ENCODE results near the gene ZNF19.

GRCh38 chr16:71431991-71432390 is 57.1 kb downstream of the ZNF19 start:
- TF ChIP-seq, protein P1, sequence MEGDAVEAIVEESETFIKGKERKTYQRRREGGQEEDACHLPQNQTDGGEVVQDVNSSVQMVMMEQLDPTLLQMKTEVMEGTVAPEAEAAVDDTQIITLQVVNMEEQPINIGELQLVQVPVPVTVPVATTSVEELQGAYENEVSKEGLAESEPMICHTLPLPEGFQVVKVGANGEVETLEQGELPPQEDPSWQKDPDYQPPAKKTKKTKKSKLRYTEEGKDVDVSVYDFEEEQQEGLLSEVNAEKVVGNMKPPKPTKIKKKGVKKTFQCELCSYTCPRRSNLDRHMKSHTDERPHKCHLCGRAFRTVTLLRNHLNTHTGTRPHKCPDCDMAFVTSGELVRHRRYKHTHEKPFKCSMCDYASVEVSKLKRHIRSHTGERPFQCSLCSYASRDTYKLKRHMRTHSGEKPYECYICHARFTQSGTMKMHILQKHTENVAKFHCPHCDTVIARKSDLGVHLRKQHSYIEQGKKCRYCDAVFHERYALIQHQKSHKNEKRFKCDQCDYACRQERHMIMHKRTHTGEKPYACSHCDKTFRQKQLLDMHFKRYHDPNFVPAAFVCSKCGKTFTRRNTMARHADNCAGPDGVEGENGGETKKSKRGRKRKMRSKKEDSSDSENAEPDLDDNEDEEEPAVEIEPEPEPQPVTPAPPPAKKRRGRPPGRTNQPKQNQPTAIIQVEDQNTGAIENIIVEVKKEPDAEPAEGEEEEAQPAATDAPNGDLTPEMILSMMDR (IDR thresholded peaks at IDR 0.05 in 2 of 3, conservative IDR thresholded peaks at IDR 0.05 in 1 of 3; ENCODE audit: borderline replicate concordance in 1 of 3, insufficient read depth in 1 of 3, low read depth in 2 of 3, low read length in 2 of 3), result no peak
- TF ChIP-seq JUND (IDR thresholded peaks at IDR 0.05) (no peak), ZBTB33 (IDR thresholded peaks at IDR 0.05; ENCODE audit: extremely low read depth, insufficient replicate concordance, low read length) (no peak)
- TF ChIP-seq, protein P2, sequence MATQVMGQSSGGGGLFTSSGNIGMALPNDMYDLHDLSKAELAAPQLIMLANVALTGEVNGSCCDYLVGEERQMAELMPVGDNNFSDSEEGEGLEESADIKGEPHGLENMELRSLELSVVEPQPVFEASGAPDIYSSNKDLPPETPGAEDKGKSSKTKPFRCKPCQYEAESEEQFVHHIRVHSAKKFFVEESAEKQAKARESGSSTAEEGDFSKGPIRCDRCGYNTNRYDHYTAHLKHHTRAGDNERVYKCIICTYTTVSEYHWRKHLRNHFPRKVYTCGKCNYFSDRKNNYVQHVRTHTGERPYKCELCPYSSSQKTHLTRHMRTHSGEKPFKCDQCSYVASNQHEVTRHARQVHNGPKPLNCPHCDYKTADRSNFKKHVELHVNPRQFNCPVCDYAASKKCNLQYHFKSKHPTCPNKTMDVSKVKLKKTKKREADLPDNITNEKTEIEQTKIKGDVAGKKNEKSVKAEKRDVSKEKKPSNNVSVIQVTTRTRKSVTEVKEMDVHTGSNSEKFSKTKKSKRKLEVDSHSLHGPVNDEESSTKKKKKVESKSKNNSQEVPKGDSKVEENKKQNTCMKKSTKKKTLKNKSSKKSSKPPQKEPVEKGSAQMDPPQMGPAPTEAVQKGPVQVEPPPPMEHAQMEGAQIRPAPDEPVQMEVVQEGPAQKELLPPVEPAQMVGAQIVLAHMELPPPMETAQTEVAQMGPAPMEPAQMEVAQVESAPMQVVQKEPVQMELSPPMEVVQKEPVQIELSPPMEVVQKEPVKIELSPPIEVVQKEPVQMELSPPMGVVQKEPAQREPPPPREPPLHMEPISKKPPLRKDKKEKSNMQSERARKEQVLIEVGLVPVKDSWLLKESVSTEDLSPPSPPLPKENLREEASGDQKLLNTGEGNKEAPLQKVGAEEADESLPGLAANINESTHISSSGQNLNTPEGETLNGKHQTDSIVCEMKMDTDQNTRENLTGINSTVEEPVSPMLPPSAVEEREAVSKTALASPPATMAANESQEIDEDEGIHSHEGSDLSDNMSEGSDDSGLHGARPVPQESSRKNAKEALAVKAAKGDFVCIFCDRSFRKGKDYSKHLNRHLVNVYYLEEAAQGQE (IDR thresholded peaks at IDR 0.05; ENCODE audit: low read depth), result no peak
